IMR-90 (cell line): ENCODE results near the gene UST. TPM values are rescaled to one million over a fixed set of nuclear protein-coding genes. Genes with fewer than 3 reads are reported as not detected.
A peak's percentile ranks its signal among the peaks of the same experiment; 100 is the strongest.

Experiments used
- ATAC-seq: fragments of 200-7000 bp; cut with Tn5 transposase; 2 replicates; pipeline ENCODE4 v1.9.1; 2020; ENCODE audit warnings: low read depth, mild to moderate bottlenecking, moderate library complexity
- BruUV-seq: library from RNA; stranded (reverse); fragments of 400-500 nt; replicated peaks from 2 replicates; lab custom pipeline; 2021; lab: Mats Ljungman, UMichigan
- CTCF ChIA-PET: fragments of 300-600 bp; formaldehyde crosslinking; extraction: SDS; loops from one replicate; lab custom pipeline; 2021; ENCODE audit warnings: antibody characterized with exemption; lab: Yijun Ruan, JAX
- POLR2A ChIA-PET: fragments of 300-600 bp; sonication (Branson Sonifier 250); formaldehyde crosslinking; loops from one replicate; lab custom pipeline; 2022; ENCODE audit warnings: antibody characterized with exemption; ENCODE audit not compliant: unreplicated experiment; lab: Charles Lee
- DNase-seq: peaks from one replicate; pipeline ENCODE4 v3.0.0; 2013
- H2AFZ ChIP-seq: replicated peaks from 2 replicates; pipeline ENCODE3; 2013; ENCODE audit warnings: low read length, mild to moderate bottlenecking; ENCODE audit not compliant: poor library complexity
- H2AK5ac ChIP-seq: 2 replicates; pipeline ENCODE4 v1.6.1; 2013; ENCODE audit warnings: low read depth, low read length, inconsistent platforms
- H2AK9ac ChIP-seq: replicated peaks from 2 replicates; pipeline ENCODE3; 2013; ENCODE audit warnings: mild to moderate bottlenecking, low read depth, low read length, moderate library complexity; ENCODE audit not compliant: poor library complexity
- H2BK120ac ChIP-seq: 2 replicates; pipeline ENCODE4 v1.6.1; 2013; ENCODE audit warnings: low read depth, low read length, inconsistent platforms
- H2BK15ac ChIP-seq: 3 replicates; pipeline ENCODE4 v1.6.1; 2013; ENCODE audit warnings: low read depth, low read length, inconsistent platforms
- H2BK20ac ChIP-seq: 2 replicates; pipeline ENCODE4 v1.6.1; 2013; ENCODE audit warnings: low read depth, mild to moderate bottlenecking, inconsistent platforms, low read length, moderate library complexity
- H2BK5ac ChIP-seq: 2 replicates; pipeline ENCODE4 v1.6.1; 2013; ENCODE audit warnings: mild to moderate bottlenecking, low read depth, low read length, inconsistent platforms; ENCODE audit not compliant: poor library complexity, severe bottlenecking
- H3K14ac ChIP-seq: replicated peaks from 2 replicates; pipeline ENCODE4 v1.6.1; 2013; ENCODE audit warnings: low read depth, low read length, inconsistent platforms
- H3K18ac ChIP-seq: 2 replicates; pipeline ENCODE4 v1.6.1; 2013; ENCODE audit warnings: low read depth, low read length, control low read depth
- H3K23ac ChIP-seq: 2 replicates; pipeline ENCODE4 v1.6.1; 2013; ENCODE audit warnings: low read depth, low read length, inconsistent platforms
- H3K27ac ChIP-seq: 2 replicates; pipeline ENCODE4 v1.5.1; 2013; ENCODE audit warnings: mild to moderate bottlenecking, control low read depth, low read length; ENCODE audit not compliant: insufficient read depth
- H3K27me3 ChIP-seq: 2 replicates; pipeline ENCODE4 v1.6.1; 2013; ENCODE audit warnings: low read length; ENCODE audit not compliant: control insufficient read depth, insufficient read depth
- H3K36me3 ChIP-seq: 2 replicates; pipeline ENCODE4 v1.6.1; 2013; ENCODE audit warnings: low read length, mixed read lengths; ENCODE audit not compliant: control insufficient read depth, insufficient read depth
- H3K4ac ChIP-seq: 2 replicates; pipeline ENCODE4 v1.6.1; 2013; ENCODE audit warnings: low read depth, low read length, inconsistent platforms
- H3K4me1 ChIP-seq: 2 replicates; pipeline ENCODE4 v1.6.1; 2013; ENCODE audit warnings: low read length, mixed read lengths; ENCODE audit not compliant: control insufficient read depth, insufficient read depth
- H3K4me2 ChIP-seq: 2 replicates; pipeline ENCODE4 v1.6.1; 2013; ENCODE audit warnings: low read depth, mild to moderate bottlenecking, control low read depth, low read length, moderate library complexity
- H3K4me3 ChIP-seq: 2 replicates; pipeline ENCODE4 v1.5.1; 2013; ENCODE audit warnings: low read depth, mild to moderate bottlenecking, control low read depth, low read length, moderate library complexity; ENCODE audit not compliant: insufficient read depth
- H3K56ac ChIP-seq: 2 replicates; pipeline ENCODE4 v1.6.1; 2013; ENCODE audit warnings: low read length, inconsistent platforms; ENCODE audit not compliant: insufficient read depth; ENCODE audit errors: extremely low read depth
- H3K79me1 ChIP-seq, 2 experiments: 2 replicates each; pipeline ENCODE4 v1.6.1; 2013; ENCODE audit warnings: low read length in 2 of 2, inconsistent platforms in 1 of 2, low read depth in 1 of 2
- H3K9ac ChIP-seq: 2 replicates; pipeline ENCODE4 v1.6.1; 2013; ENCODE audit warnings: low read depth, low read length, control low read depth
- H3K9me1 ChIP-seq: 2 replicates; pipeline ENCODE4 v1.6.1; 2013; ENCODE audit warnings: low read length, inconsistent platforms; ENCODE audit not compliant: insufficient read depth
- H3K9me3 ChIP-seq: 2 replicates; pipeline ENCODE4 v1.6.1; 2013; ENCODE audit warnings: low read length; ENCODE audit not compliant: control insufficient read depth, insufficient read depth
- H4K20me1 ChIP-seq: 2 replicates; pipeline ENCODE4 v1.6.1; 2013; ENCODE audit warnings: low read length, inconsistent platforms; ENCODE audit not compliant: insufficient read depth
- H4K5ac ChIP-seq: 2 replicates; pipeline ENCODE4 v1.6.1; 2013; ENCODE audit warnings: mild to moderate bottlenecking, low read depth, low read length, control low read depth
- H4K8ac ChIP-seq, 2 experiments: 2 replicates each; pipeline ENCODE4 v1.6.1; 2013; ENCODE audit warnings: low read depth in 2 of 2, low read length in 2 of 2, control low read depth in 1 of 2, inconsistent platforms in 1 of 2
- H4K91ac ChIP-seq: 2 replicates; pipeline ENCODE4 v1.6.1; 2013; ENCODE audit warnings: low read depth, low read length, inconsistent platforms; ENCODE audit not compliant: insufficient read depth
- BHLHE40 ChIP-seq: fragments of 150-350 bp; IDR thresholded peaks from 2 replicates; pipeline ENCODE4 v1.6.1; 2016; ENCODE audit warnings: mild to moderate bottlenecking, low read depth, low read length
- CEBPB ChIP-seq: IDR thresholded peaks from 2 replicates; pipeline ENCODE4 v1.6.1; 2012; ENCODE audit warnings: low read depth, low read length, improper control_type of control experiment
- CHD1 ChIP-seq: IDR thresholded peaks from 2 replicates; pipeline ENCODE4 v1.6.1; 2012; ENCODE audit warnings: low read depth, low read length, improper control_type of control experiment
- CTCF ChIP-seq: conservative IDR thresholded peaks from 2 replicates; pipeline ENCODE4 v1.5.1; 2012; ENCODE audit warnings: mild to moderate bottlenecking, low read depth, low read length, improper control_type of control experiment
- FOS ChIP-seq: fragments of 150-350 bp; IDR thresholded peaks from 2 replicates; pipeline ENCODE4 v1.6.1; 2016; ENCODE audit warnings: low read depth, low read length
- MAZ ChIP-seq: IDR thresholded peaks from 2 replicates; pipeline ENCODE4 v1.6.1; 2012; ENCODE audit warnings: low read depth, mild to moderate bottlenecking, low read length, improper control_type of control experiment, moderate library complexity, borderline replicate concordance
- NFE2L2 ChIP-seq: fragments of 150-350 bp; IDR thresholded peaks from 2 replicates; pipeline ENCODE4 v1.6.1; 2016; ENCODE audit warnings: low read depth, mild to moderate bottlenecking, low read length
- RFX5 ChIP-seq: IDR thresholded peaks from 2 replicates; pipeline ENCODE4 v1.8.0; 2012; ENCODE audit warnings: low read depth, mild to moderate bottlenecking, low read length, moderate library complexity
- WGBS, 2 experiments: methylation state at CpG; one replicate each; pipeline versions ENCODE4 v1.1.5 to v1.1.7; 2013; ENCODE audit warnings: missing lambda C conversion rate in 2 of 2; ENCODE audit not compliant: insufficient read length in 1 of 2; ENCODE audit errors: extremely low coverage in 2 of 2; 5-methylcytosine and 5-hydroxymethylcytosine counted together
- dilution Hi-C: fragments of 300-500 bp; cut with HindIII; formaldehyde crosslinking; loops from one replicate; pipeline ENCODE4 v1.14.3; 2018; ENCODE audit warnings: low sequenced_read_pairs; ENCODE audit not compliant: unreplicated experiment
- in situ Hi-C: fragments of 300-500 bp; cut with MboI; formaldehyde crosslinking; loops from 3 replicates; pipeline ENCODE4 v1.14.3; 2019; ENCODE audit warnings: low sequenced_read_pairs, inconsistent platforms, mixed read lengths
- intact Hi-C: fragments of 100-400 bp; cut with micrococcal nuclease; formaldehyde crosslinking; loops from 2 replicates; pipeline ENCODE4 v1.10.0; 2022
- polyA plus RNA-seq, 3 experiments: library from polyadenylated mRNA; depleted of rRNA; stranded (reverse); fragments of >200 nt; gene quantifications; 2 replicates each; pipeline ENCODE4 v1.2.3, GENCODE V29; 2012; ENCODE audit warnings: low replicate concordance in 1 of 3
- total RNA-seq: library from RNA; depleted of rRNA; stranded (reverse); fragments of >200 nt; gene quantifications from 2 replicates; pipeline ENCODE4 v1.2.3, GENCODE V29; 2012

The UST gene
- total and polyA plus RNA-seq, 2 of the 4 experiments (the other 2 are of a cell fraction), result 7.7 to 13.8 TPM

- ChIA-PET POLR2A (no interaction called here), CTCF (interaction anchor here (1.6 kb wide), 1 partner anchor 420 kb away, joined by 4 read pairs; no protein-coding TSS in a partner anchor)
- H3K27ac ChIP-seq, result no peak overlapping the region
Measured at GRCh38 chr6:148997865-148998264, 251.0 kb downstream of the UST start.

More at GRCh38 chr6:148997865-148998264, 251.0 kb downstream of the UST start:
- Histone ChIP-seq H3K56ac (no peak overlapping the region), H2BK15ac (no peak overlapping the region), H3K9me1 (peaks cover 4% of the 10 kb centered on the region; the same call in 1 of the 2 replicates), H3K27me3 (no peaks in the 10 kb centered on the region), H4K5ac (no peak overlapping the region), H4K91ac (no peak overlapping the region), H2AK9ac (no peak overlapping the region), H3K18ac (no peak overlapping the region; the same call in 1 of the 2 replicates), H2AFZ (no peak overlapping the region), H2AK5ac (no peak overlapping the region), H2BK120ac (no peak overlapping the region), H3K4me3 (no peak overlapping the region), H3K4ac (no peak overlapping the region), H3K23ac (no peak overlapping the region), H2BK20ac (no peak overlapping the region), H2BK5ac (no peak overlapping the region), H4K8ac (no peak overlapping the region), H3K14ac (no peak overlapping the region), H3K9me3 (peaks cover 3% of the 10 kb centered on the region; the same call in 1 of the 2 replicates), H3K36me3 (0 out of 2 replicates have a peak, but pooled peaks cover 1% of the 10 kb centered on the region), H3K4me2 (no peak overlapping the region), H4K20me1 (peaks cover 3% of the 10 kb centered on the region; the same call in 1 of the 2 replicates), H3K79me1 (no peaks in the 10 kb centered on the region), H3K4me1 (peaks cover 11% of the 10 kb centered on the region), H3K9ac (no peak overlapping the region; the same call in 1 of the 2 replicates)
- in situ Hi-C loops, result no loop called here
- BruUV-seq, result no TSS peak
- WGBS, 2 experiments, result no CpG with 5 or more reads among the region's 3 CpGs
- dilution Hi-C loops, result no loop called here
- ATAC-seq, result peak; percentile 68
- TF ChIP-seq RFX5 (no peak), CTCF (no peak), NFE2L2 (no peak), BHLHE40 (peak; percentile 70; the same call in 1 of the 2 replicates), FOS (no peak), CHD1 (no peak), CEBPB (no peak), MAZ (no peak)
- intact Hi-C loops, result no loop called here
- peak; percentile 73 for DNase-seq
